GM23338 (cell line): ENCODE results near the gene BICRA.

ENCODE experiments used
- EZH2 ChIP-seq: fragments of 200-600 bp; sonication (generic); IDR thresholded peaks from one replicate; pipeline ENCODE4 v1.8.0; 2017; ENCODE audit warnings: antibody characterized with exemption, mild to moderate bottlenecking, low read depth; ENCODE audit not compliant: unreplicated experiment
- EZH2phosphoT487 ChIP-seq: fragments of 200-600 bp; sonication (generic); IDR thresholded peaks from one replicate; pipeline ENCODE4 v1.8.1; 2018; ENCODE audit warnings: antibody characterized with exemption; ENCODE audit not compliant: unreplicated experiment
- ZNF331 ChIP-seq: fragments of 250-450 bp; sonication (Bioruptor Pico); IDR thresholded peaks from 2 replicates; pipeline ENCODE4 v1.5.0; 2020; ENCODE audit warnings: low read depth, mild to moderate bottlenecking, moderate library complexity
- TF ChIP-seq, protein P1 (sequence below), 2 experiments: fragments of 200-600 bp in 1 of 2; sonication (generic) in 1 of 2; conservative IDR thresholded peaks; 2 replicates each; pipeline versions ENCODE4 v1.5.1 to v1.6.1; 2016 to 2017; ENCODE audit warnings: antibody characterized with exemption in 2 of 2, low read depth in 2 of 2, mild to moderate bottlenecking in 2 of 2, moderate library complexity in 1 of 2

DNA sequence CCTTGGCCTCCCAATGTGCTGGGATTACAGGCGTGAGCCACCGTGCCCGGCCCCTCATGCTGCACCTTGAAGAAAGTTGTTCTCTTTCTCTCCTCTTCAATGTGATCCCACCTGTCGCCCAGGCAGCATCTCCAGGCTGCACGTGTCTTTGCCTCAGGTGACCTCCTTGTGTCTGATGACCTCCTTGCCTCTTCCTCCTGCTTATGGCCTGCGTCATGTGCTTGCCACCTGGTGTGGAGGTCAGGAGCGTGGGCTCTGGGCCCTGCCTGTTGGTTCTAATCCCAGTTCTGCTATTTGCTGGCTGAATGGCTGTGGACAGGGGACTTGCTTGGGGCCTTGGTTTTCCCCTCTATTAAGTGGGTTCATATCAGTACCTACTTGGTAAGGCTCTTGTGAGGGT lies 6.3 kb downstream of the BICRA start:
- TF ChIP-seq, protein P1, sequence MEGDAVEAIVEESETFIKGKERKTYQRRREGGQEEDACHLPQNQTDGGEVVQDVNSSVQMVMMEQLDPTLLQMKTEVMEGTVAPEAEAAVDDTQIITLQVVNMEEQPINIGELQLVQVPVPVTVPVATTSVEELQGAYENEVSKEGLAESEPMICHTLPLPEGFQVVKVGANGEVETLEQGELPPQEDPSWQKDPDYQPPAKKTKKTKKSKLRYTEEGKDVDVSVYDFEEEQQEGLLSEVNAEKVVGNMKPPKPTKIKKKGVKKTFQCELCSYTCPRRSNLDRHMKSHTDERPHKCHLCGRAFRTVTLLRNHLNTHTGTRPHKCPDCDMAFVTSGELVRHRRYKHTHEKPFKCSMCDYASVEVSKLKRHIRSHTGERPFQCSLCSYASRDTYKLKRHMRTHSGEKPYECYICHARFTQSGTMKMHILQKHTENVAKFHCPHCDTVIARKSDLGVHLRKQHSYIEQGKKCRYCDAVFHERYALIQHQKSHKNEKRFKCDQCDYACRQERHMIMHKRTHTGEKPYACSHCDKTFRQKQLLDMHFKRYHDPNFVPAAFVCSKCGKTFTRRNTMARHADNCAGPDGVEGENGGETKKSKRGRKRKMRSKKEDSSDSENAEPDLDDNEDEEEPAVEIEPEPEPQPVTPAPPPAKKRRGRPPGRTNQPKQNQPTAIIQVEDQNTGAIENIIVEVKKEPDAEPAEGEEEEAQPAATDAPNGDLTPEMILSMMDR (conservative IDR thresholded peaks at IDR 0.05; ENCODE audit: low read depth in 2 of 2) = no peak
- TF ChIP-seq ZNF331 (CRISPR knock-in tag) (no peak), EZH2 (no peak), EZH2phosphoT487 (no peak)
